ENCODE results near the gene SCGB1A1.
"Not testable (repeated sequence)": the region's sequence is repeated elsewhere in the genome, so short reads cannot be mapped to it uniquely, and the experiment has no call there.

SCGB1A1 gene

GRCh38 chr11:62418733-62419132, at the start of gene SCGB1A1:
Gene SCGB1A1 (plus strand): TSS chr11:62419033. CDS start chr11:62419096, 63 bp downstream.
- no peak for DNase-seq (ENCODE audit: extremely low read depth in 1 of 2, low read depth in 1 of 2)

GRCh38 chr11:62370743-62371440, 47.9 kb upstream of the SCGB1A1 start:
- peak; percentile 23 to 26 for DNase-seq (ENCODE audit: extremely low read depth in 1 of 2, low read depth in 1 of 2)

GRCh38 chr11:62372871-62373270, 46.0 kb upstream of the SCGB1A1 start:
- DNase-seq (ENCODE audit: extremely low read depth in 1 of 2, low read depth in 1 of 2): no peak

- DNase-seq (ENCODE audit: extremely low read depth in 1 of 2, low read depth in 1 of 2): no peak
Observed at GRCh38 chr11:62373464-62374119, 45.2 kb upstream of the SCGB1A1 start.

- no peak for DNase-seq (ENCODE audit: extremely low read depth in 1 of 2, low read depth in 1 of 2)
Observed at GRCh38 chr11:62374801-62375200, 44.0 kb upstream of the SCGB1A1 start.

GRCh38 chr11:62378459-62379063, 40.3 kb upstream of the SCGB1A1 start:
- not testable (repeated sequence) for DNase-seq (ENCODE audit: extremely low read depth in 1 of 2, low read depth in 1 of 2)

- not testable (repeated sequence) for DNase-seq (ENCODE audit: extremely low read depth in 1 of 2, low read depth in 1 of 2)
Observed at GRCh38 chr11:62379586-62379985, 39.2 kb upstream of the SCGB1A1 start.

- DNase-seq (ENCODE audit: extremely low read depth in 1 of 2, low read depth in 1 of 2): not testable (repeated sequence)
Observed at GRCh38 chr11:62380821-62381245, 38.0 kb upstream of the SCGB1A1 start.

GRCh38 chr11:62383822-62384221, 35.0 kb upstream of the SCGB1A1 start:
- DNase-seq (ENCODE audit: extremely low read depth in 1 of 2, low read depth in 1 of 2): no peak

GRCh38 chr11:62386083-62386482, 32.8 kb upstream of the SCGB1A1 start:
- DNase-seq (ENCODE audit: extremely low read depth in 1 of 2, low read depth in 1 of 2): not testable (repeated sequence)

- no peak for DNase-seq (ENCODE audit: extremely low read depth in 1 of 2, low read depth in 1 of 2)
Observed at GRCh38 chr11:62387381-62387780, 31.5 kb upstream of the SCGB1A1 start.

GRCh38 chr11:62388999-62389398, 29.8 kb upstream of the SCGB1A1 start:
- DNase-seq (ENCODE audit: extremely low read depth in 1 of 2, low read depth in 1 of 2): no peak

- DNase-seq (ENCODE audit: extremely low read depth in 1 of 2, low read depth in 1 of 2): no peak
Observed at GRCh38 chr11:62390237-62390636, 28.6 kb upstream of the SCGB1A1 start.

- no peak for DNase-seq (ENCODE audit: extremely low read depth in 1 of 2, low read depth in 1 of 2)
Observed at GRCh38 chr11:62390722-62391121, 28.1 kb upstream of the SCGB1A1 start.

- DNase-seq (ENCODE audit: extremely low read depth in 1 of 2, low read depth in 1 of 2): no peak
Observed at GRCh38 chr11:62391642-62392425, 27.0 kb upstream of the SCGB1A1 start.

- DNase-seq (ENCODE audit: extremely low read depth in 1 of 2, low read depth in 1 of 2): no peak
Observed at GRCh38 chr11:62392506-62392905, 26.3 kb upstream of the SCGB1A1 start.

- no peak for DNase-seq (ENCODE audit: extremely low read depth in 1 of 2, low read depth in 1 of 2)
Observed at GRCh38 chr11:62393061-62393611, 25.7 kb upstream of the SCGB1A1 start.

- no peak for DNase-seq (ENCODE audit: extremely low read depth in 1 of 2, low read depth in 1 of 2)
Observed at GRCh38 chr11:62393735-62394134, 25.1 kb upstream of the SCGB1A1 start.

GRCh38 chr11:62394825-62395538, 23.9 kb upstream of the SCGB1A1 start:
- DNase-seq (ENCODE audit: extremely low read depth in 1 of 2, low read depth in 1 of 2): peak in 1 of 2 donors; percentile 34

- DNase-seq (ENCODE audit: extremely low read depth in 1 of 2, low read depth in 1 of 2): no peak
Observed at GRCh38 chr11:62395885-62396551, 22.8 kb upstream of the SCGB1A1 start.

All from stimulated activated CD8-positive, alpha-beta memory T cell treated with anti-CD3 and anti-CD28 coated beads, Interleukin-7, amount 100 ng/mL, for 48 hours (primary cell).